ENCODE measurements around the gene C1QTNF12.

Gene C1QTNF12

DNA sequence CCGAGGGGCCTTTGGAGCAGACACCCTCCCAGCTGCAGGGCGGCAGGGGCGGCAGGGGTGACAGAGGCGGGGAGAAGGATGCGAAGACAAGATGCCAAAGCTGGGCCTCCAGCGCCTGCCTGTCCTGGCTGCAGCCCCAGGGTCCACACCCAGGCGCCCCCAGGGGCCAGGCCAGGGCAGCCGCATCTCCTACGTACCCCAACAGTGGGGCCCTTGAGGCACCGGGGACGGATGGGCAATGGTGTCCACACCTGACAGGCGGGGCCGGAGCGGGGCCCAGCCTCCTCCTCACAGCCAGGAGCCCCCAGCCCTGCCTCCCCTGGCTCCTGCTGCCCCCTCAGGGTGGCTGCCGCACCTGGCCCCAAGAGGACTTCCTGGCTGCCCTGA, 7.3 kb downstream of the C1QTNF12 start:
- FAIRE-seq (no peak), DNase-seq (ENCODE audit: insufficient read length, low spot score) (no peak)
- TF ChIP-seq, protein P1, sequence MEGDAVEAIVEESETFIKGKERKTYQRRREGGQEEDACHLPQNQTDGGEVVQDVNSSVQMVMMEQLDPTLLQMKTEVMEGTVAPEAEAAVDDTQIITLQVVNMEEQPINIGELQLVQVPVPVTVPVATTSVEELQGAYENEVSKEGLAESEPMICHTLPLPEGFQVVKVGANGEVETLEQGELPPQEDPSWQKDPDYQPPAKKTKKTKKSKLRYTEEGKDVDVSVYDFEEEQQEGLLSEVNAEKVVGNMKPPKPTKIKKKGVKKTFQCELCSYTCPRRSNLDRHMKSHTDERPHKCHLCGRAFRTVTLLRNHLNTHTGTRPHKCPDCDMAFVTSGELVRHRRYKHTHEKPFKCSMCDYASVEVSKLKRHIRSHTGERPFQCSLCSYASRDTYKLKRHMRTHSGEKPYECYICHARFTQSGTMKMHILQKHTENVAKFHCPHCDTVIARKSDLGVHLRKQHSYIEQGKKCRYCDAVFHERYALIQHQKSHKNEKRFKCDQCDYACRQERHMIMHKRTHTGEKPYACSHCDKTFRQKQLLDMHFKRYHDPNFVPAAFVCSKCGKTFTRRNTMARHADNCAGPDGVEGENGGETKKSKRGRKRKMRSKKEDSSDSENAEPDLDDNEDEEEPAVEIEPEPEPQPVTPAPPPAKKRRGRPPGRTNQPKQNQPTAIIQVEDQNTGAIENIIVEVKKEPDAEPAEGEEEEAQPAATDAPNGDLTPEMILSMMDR (IDR thresholded peaks at IDR 0.05; ENCODE audit: insufficient read depth, missing control alignments), result no peak

DNA sequence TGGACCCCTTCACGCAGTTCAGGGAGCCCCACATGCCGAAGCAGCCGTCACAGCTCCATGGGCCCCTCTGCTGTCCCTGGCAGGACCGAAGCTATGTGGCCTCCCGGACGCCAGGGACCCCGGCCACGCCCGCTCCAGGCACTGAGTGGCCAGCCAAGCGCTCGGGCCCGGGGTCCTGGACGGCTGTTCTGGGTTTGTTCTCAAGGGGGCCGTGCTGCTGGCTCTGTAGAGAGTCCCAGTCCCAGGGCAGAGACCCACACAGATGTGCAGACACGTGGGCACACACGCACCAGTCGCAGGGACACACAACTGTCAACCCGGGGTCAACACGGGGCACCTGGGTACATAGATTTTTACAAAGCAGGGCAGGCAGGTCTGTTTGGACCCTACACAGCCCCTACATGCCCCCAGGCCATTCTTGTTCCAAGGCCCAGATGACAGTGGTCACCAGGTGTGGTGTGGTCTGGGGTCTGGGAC, 7.8 kb downstream of the C1QTNF12 start:
- FAIRE-seq, result no peak
- TF ChIP-seq, protein P1 (IDR thresholded peaks at IDR 0.05; ENCODE audit: insufficient read depth, missing control alignments), result no peak
- no peak for DNase-seq (ENCODE audit: insufficient read length, low spot score)

DNA sequence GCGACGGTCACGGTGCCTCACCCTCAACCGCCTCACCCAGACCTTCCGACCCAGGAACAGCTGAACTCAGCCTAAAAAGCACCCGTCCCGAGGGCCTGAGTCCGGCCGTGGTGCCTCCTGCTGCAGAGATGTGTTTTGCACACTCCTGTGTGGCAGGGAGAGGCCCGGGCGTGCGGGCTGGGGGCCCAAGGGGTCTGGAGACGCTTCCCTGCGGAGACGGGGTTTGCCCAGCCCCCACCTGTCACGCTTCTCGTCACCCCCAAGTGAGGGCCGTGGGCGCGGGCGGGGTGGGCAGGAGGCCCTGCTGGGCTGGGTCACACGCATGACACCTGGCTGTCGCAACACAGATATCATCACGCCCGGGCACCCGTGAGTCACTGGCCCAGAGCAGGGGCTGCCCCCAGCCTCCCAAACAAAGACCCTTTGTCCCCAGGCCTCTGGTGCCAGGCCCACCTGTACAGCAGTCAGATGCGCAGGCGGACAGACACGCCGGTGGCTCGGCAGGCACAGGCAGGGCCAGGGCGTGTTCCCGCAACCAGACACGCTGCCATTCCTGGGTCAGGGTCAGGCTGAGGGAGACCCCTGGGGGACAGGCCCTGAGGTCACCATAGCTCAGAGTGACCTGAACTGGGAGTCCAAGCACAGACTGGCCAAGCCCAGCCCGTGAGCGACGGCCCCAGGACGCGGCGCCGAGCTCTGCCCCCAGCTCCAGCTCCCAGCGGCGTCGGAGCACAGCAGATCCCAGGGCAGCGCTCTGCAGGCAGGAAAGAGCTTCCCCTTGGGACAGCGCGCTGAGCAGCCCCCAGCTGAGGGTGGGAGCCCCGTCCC, 8.4 kb downstream of the C1QTNF12 start:
- FAIRE-seq (no peak), DNase-seq (ENCODE audit: insufficient read length, low spot score) (no peak)
- TF ChIP-seq, protein P1 (IDR thresholded peaks at IDR 0.05; ENCODE audit: insufficient read depth, missing control alignments), result no peak

GRCh38 chr1:1236945-1237873, 9.3 kb downstream of the C1QTNF12 start:
- FAIRE-seq, result no peak
- no peak for DNase-seq (ENCODE audit: insufficient read length, low spot score)
- TF ChIP-seq, protein P1 (IDR thresholded peaks at IDR 0.05; ENCODE audit: insufficient read depth, missing control alignments), result no peak

DNA sequence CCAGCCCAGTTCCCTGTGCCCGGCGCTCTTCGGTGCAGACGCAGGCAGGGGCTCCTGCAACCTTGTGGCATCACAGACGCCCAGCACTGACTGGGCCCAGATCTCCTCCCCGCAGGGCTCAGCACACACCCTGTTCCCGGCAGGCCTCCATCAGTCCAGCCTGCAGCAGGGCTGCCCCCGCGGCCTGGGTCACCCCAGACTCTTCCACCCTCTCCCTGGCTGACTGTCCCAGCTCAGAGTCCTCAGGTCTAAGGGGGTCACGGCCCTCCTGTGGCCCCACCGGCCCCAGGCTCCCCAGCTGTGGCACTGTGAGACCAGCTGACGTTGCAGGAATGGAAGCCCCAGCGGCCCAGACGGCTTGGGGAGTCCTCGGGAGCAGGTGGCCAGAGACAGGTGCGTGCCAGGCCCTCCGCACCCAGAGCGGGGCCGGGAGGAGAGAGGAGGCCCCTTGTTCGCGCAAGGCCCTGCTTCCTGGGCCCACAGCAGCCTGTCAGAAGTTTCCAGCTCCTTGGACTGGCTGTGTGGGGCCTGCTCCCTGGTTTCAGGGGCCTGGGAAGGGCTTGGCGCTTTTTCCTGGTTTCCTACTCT, 10.3 kb downstream of the C1QTNF12 start:
- TF ChIP-seq, protein P1 (IDR thresholded peaks at IDR 0.05; ENCODE audit: insufficient read depth, missing control alignments), result no peak
- DNase-seq (ENCODE audit: insufficient read length, low spot score) (no peak), FAIRE-seq (no peak)

- FAIRE-seq (no peak), DNase-seq (ENCODE audit: insufficient read length, low spot score) (no peak)
- TF ChIP-seq, protein P1 (IDR thresholded peaks at IDR 0.05; ENCODE audit: insufficient read depth, missing control alignments), result no peak
Measured at GRCh38 chr1:1235016-1235744, 11.3 kb downstream of the C1QTNF12 start.
